DLD1 (cell line): Measurements from ENCODE around the gene C3orf70.

ENCODE experiments used
- in situ Hi-C: cut with HindIII; loops from 2 replicates; pipeline ENCODE4 v1.10.0; 2017; ENCODE audit warnings: low sequenced_read_pairs

Gene C3orf70

DNA sequence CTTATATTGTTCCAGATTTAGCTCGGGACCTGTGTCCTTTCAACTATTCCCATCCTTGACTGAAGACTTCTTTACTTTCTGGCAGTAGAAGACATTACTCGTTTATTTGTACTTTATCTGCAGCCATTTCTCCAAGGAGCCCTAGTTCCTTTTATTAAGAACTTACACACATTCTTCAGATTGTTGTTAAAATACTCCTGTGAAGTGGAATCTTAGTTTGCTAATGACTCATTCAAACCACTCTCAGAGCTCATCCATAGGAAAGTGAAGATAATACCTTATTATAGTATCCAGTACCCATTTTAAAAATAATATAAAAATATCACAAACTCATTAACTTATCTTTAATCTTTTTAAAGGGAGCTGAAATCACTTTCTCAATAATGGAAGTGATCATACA lies 63.5 kb downstream of the C3orf70 start:
- in situ Hi-C loops = no loop called here

DNA sequence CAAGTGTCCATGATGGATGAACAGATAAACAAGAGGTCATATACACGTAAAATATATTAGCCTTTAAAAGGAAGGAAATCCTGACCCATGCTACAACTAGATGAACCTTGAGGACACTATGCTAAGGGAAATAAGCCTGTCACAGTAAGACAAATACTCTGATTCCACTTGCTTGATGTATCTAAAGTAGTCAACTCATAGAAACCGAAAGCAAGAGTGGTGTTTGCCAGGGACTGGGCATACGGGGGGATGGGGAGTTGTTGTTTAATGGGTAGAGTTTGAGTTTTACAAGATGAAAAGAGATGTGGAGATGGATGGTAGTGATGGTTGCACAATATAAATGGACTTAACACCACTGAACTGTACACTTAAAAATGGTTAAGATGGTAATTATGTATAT lies 65.4 kb downstream of the C3orf70 start:
- in situ Hi-C loops = no loop called here

DNA sequence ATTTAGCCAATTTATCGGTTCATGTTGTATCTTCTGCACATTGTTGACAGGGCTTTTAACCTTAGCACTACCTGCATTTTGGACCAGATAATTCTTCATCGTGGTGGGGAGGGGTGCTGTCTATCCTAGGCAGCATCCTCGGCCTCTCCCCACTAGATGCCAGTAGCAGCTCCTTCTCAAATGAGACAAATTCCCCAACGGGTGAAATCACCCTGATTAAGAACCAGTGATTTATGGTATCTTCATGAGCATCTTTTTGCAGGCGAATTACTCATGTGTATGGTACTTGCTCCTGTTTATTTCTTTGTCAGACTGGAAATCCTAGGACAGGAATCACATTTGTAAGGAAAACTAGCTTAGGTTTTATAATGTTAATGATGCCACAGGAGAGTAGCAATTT lies 68.0 kb downstream of the C3orf70 start:
- in situ Hi-C loops = no loop called here

DNA sequence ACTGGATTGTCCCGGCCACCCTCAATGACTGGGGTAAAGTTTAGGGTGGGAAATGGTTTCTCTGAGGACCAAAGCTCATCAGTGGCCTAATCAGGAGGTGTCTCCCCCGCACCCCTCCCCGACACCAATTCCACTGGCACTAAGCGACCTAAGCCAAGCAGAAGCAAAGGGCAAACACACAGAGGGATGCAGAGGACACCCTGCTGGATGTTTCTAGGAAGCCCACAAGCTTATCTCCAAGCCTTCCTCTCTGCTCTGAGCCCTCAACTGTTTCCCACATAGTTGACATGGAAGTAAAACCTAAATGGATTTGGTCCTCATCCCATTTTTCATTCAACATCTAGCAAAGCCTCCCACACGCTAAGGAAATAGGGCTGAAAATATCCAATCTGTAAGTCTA lies 68.5 kb downstream of the C3orf70 start:
- in situ Hi-C loops = no loop called here

DNA sequence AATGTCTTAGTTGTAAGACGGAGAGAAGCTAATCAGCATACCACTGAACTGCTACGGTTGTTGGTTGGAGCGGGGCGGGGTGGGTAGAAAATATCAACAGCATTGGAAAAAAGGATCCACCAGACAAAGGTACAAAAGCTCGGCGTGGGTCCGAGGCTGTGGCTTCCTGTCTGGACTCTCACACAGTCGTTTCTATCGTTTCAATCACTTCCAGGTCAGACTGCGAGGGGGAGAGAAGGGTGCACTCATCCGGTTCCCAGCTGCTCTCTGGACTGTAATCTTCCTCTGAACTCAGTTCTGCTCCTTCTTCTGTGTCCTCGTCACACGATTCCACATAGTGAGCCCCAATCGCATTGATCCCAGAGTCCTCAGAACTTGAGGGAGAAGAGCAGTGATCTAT lies 70.0 kb downstream of the C3orf70 start:
- in situ Hi-C loops = no loop called here

DNA sequence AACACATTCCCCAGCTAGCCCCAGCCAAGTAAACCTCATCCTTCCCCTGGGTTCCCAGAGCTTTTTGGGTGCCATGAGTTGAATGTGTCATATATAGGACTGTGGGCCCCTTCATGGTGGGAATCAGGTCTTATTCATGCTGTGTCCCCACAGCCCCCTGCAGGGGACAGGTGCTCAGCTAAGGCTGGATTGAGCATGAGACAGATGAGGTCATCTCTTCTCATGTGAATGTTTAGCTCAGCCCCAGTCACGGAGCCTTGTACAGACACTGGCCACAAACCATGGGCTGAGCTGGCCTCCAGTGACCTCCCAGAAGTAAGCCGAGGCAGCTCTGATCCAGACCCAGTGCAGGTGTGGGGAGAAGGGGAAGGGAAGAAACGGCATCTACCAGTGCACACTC lies 70.7 kb downstream of the C3orf70 start:
- in situ Hi-C loops = no loop called here

DNA sequence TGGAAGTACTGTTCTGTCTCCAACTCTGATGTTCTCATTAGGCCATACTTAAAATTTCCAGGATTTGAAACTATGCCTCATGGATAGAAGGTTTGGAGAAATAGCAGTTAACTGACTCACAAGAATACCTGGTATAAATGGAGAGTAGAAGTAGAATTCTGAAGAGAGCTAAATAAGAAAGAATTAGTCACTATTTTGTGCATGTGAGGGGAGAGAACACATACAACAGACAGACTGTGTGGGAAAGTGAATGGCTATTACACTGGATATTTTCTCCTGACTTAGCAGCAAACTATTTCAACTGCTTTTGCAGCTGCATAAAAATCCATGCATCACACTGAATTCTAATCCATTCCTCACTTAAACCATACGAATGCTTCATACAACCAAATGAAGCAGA lies 71.3 kb downstream of the C3orf70 start:
- in situ Hi-C loops = no loop called here

DNA sequence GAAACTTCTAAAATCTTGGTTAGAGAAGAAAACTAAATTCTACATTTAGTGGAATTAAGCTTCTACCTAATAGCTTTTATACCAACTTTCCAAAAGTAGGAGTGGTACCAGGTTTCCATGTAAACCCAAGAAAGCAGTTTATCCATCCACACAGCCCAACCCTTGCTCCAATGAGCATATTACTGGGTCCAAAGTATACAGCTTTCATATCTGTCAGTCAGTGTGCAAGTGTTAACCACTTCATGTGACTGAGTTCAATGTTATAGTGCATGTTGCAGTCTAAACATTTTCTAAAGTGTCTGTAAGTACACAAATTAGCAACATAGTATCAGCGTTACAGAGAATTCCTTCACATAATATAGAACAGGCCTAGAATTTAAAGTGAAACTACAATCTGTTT lies 73.2 kb downstream of the C3orf70 start:
- in situ Hi-C loops = loop anchor here (10.0 kb wide), 1 partner anchor 125 kb away; no protein-coding TSS in a partner anchor

DNA sequence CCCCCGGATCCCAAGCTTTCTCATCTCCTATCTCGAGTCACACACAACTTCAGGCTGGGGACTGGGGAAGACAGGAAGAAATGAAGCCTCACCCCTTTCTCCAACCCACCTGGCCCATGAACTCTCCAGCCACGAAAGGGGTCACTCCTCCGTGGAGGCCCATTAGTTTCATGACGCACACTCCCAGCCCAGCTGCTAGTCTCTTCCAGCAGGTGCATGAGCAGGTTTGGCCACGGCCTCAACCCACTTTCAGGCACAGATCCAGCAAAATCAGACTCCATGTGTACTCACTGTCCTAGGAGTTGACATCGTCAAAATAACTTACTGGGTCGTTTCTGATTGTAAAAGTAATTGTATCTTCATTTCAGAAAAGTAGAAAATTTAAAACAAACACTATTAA lies 76.6 kb downstream of the C3orf70 start:
- in situ Hi-C loops = loop anchor here (10.0 kb wide), 1 partner anchor 121 kb away; no protein-coding TSS in a partner anchor

DNA sequence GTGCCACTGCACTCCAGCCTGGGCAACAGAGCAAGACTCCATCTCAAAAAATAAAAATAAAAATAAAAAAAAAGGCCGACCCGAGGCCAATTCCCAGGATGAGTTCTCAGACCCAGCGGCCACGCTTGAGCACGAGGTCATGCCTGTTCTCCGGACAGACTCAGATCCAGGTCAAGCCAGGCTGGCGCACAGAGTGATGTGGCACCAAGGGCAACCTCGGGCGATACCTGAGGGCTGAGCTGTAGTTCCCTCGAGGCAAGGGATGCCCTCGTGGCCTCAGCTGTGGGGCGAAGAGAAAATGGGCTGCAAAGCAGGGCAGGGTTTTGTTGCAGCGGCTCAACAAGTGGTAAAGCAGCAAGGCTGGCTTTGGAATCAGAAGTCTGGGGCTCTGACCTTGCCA lies 77.3 kb downstream of the C3orf70 start:
- in situ Hi-C loops = loop anchor here (10.0 kb wide), 1 partner anchor 121 kb away; no protein-coding TSS in a partner anchor

DNA sequence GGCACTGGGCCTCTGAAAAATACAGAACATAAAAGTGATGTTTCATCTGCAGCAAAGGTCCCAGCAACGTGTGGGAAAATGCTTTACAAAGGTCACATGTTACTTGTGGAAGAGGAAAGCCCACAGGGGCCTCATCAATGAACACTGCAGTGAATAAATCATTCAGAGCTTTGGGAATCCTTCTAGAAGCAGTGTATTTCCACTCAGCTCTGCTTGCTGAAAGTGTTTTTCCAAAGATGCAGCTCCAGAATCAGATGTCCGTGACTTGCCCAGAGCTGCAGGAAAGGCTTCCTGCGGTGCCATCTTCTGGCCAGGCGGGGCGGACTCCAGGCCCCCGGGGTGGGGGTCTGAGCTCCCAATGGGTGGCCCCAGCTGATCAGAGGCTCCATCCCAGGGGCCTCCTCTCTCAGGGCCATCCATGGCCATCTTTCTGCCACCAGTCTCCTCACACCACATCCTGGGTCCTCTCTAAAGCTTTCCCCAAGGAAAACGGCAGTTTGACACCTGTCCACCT lies 81.5 kb downstream of the C3orf70 start:
- in situ Hi-C loops = loop anchor here (10.0 kb wide), 1 partner anchor 117 kb away; no protein-coding TSS in a partner anchor

DNA sequence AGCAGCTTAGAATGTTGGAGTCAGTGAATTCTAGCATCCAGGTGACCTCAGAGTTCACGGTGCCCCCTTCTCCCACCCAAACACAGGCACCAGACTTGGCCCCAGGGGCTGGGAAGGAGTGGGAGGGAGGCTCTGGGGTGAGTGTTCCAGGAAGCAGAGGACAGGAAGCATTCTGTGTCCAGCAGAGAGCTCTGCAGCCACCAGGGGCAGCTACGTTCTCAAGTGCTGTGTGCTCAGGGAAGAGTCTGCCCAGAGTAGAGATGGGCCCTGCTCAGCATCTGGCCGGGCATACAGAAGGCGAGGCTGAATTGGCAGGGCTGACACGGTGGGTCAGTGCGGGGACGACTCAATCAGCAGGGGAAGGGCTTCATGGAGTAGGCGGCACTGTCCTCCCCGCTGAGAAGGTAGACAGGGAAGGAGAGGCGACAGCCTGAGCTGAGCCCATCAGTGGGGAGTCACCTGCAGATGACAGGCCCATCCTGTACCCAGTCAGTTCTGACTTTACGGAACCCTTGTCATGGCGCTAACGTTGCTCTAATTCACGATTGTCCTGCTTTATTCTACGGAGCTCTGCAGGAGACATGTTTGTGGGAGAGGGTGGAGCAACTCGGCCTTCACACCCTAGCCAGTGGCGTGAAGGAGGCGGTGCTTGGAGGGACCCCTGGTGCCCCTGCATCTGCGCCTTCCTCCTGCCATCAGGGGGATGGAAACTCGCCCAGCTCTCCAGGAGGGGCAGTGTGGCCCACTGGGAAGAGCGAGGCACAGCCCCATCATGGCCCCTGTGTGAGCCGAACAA lies 82.2 kb downstream of the C3orf70 start:
- in situ Hi-C loops = loop anchor here (10.0 kb wide), 1 partner anchor 116 kb away; no protein-coding TSS in a partner anchor

DNA sequence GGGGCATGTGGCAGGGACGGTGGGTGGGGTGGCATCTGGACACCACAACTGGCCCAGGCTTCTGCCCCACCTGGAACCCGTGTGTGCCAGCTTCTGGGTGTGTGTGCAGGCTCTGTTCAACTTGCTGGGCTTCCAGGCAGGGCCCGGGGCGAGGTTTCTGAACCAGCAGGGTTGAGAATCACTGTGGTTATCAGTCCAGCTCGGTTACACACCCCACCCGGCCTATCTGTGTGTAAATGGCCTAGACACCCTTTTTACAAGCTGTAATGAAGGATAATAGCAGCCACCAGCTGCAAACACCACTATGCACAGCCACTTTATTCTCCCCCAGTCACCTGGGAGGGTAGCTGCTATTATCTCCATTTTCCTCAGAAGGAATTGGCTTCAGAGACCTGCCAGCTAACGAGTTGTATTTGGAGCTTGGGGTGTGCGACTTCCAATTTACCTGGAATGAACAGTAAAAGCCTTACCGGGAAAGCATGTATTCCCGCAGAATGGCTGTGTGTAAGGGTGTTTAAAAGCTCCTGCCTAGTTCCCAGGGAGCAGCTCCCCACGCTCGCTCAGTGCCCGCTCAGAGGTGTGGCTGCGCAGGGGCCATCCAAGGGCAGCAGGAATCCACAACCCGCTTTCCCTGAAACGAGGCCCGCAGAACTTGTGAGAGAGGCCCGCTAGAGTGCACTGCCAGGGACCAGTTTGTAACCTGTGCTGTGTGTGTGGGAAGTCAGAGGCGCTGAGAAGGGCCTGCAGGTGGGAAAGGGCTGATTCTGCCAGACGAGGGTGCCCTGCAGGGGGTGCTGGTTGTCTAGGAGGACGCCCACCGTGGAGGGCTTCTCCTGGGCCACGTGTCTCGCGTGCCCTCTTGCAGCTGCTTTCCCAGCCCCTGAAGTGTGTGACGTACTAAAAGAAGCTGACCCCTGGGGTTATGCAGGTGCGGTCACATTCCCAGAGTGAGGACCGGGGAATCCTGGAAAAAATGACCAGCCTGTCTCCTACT lies 83.5 kb downstream of the C3orf70 start:
- in situ Hi-C loops = loop anchor here (10.0 kb wide), 1 partner anchor 115 kb away; no protein-coding TSS in a partner anchor

DNA sequence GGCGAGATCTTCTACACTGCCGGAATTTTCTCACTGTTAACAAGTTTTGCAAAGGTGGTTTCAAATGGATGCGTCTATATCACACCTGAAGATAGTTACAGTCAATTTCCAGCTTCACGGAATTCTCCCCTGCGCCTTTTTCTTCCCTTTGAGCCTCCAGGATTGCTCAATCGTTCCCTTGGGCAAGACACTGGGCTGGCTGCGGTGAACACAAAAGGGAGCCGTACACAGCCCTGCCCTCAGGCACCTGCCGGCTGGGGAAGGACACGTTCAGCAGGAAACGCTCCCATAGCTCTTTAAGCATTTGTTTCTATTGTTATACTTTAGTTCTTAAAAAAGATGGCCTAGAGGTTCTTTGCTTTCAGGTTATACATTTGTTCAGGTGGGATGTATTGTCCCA lies 85.7 kb downstream of the C3orf70 start:
- in situ Hi-C loops = no loop called here

DNA sequence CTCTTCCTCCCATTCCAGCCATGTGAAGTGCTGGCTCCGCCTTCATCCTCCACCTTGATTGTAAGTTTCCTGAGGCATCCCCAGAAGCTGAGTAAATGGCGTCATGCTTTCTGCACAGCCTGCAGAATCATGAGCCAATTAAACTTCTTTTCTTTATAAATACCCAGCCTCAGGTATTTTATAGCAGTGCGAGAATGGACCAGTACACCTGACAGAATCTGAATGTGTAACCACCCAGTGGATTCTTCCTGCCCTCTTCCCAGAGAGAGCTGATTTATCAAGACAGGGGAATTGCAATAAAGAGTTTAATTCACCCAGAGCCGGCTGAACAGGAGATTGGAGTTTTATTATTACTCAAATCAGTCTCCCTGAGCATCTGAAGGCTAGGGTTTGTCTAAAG lies 86.6 kb downstream of the C3orf70 start:
- in situ Hi-C loops = no loop called here

DNA sequence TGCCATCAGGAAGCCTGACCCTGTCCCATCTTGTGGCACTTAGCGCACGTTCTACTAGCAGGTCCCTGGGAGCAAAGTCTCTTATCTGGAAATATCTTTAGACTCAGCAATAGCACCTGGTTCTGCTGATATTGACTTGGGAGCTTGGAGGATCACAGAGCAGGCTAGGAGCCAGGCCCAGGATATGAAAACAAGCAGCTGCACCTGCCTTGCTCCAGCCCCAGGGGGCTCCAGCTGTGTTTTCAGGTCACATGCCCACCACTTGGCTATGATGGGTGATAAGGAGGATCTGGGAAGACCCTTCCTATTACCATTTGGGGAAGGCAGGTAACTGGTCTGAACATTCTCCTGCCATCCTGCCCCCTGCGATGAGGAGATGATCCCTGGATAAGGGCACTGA lies 87.8 kb downstream of the C3orf70 start:
- in situ Hi-C loops = no loop called here

DNA sequence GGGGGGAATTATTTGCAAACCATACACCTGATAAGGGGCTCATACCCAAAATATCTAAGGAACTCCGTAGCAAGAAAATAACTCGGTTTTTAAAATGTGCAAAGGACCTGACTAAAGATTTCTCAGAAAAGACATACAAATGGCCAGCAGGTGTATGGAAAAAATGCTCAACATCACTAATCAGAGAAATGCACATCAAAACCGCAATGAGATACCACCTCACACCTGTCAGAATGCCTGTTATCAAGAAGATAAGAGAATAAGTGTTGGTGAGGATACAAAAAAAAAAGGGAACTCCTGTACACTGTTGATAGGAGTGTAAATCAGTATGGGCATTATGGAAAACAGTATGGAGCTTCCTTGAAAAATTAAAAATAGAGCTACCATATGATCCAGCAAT lies 89.4 kb downstream of the C3orf70 start:
- in situ Hi-C loops = no loop called here

DNA sequence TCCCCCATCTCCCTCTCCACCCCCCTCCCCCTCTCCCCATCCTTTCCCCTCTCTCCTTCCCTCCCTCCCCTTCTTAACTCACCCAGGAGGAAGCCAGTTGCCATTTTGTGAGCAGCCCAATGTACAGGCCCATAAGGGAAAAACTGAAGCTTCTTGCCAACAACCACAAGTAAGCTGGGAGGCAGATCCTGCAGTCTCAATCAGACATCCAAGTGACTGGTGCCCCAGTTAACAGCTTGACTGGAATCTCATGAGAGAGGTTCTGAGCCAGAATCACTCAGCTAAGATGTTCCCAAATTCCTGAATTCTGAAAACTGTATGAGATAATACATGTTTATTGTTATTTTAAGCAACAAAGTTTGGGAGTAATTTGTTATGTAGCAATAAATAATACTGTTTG lies 90.7 kb downstream of the C3orf70 start:
- in situ Hi-C loops = no loop called here

DNA sequence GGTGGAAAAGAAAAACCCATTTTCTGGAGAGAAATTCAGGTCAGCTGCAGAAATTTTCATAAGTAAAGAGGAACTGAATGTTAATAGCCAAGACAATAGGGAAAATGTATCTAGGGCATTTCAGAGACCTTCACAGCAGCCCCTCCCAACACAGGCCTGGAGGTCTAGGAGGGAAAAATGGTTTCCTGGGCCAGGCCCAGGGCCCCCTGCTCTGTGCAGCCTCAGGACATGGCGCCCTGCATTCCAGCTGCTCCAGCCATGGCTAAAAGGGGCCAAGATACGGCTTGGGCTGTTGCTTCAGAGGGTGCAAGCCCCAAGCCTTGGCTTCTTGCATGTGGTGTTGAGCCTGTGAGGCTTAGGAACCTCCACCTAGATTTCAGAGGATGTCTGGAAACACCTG lies 92.2 kb downstream of the C3orf70 start:
- in situ Hi-C loops = no loop called here

DNA sequence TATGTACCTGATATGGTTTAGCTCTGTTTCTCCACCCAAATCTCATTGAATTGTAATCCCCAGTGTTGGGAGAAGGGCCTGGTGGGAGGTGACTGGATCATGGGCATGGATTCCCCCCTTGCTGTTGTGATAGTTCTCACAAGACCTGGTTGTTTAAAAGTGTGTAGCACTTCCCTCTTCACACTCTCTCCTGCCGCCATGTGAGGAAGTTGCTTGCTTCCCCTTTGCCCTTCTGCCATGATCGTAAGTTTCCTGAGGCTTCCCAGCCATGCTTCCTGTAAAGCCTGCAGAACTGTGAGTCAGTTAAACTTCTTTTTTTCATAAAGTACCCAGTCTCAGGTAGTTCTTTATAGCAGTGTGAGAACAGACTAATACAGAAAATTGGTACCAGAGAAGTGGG lies 93.1 kb downstream of the C3orf70 start:
- in situ Hi-C loops = no loop called here

DNA sequence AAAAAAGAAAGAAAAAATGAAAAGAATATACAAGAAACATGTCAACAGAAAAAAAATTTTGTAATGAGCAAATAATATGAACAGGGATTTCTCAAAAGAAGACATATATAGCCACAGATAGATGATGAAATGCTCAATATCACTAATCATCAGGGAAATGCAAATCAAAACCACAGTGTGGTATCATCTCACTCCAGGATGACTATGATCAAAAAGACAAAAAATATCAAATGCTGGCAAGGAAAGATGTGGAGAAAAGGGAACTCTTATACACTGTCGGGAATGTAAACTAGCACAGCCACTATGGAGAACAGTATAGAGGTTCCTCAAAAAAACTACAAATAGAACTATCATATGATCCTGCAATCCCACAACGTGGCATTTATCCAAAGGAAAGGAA lies 94.1 kb downstream of the C3orf70 start:
- in situ Hi-C loops = no loop called here
